Activated CD8-positive, alpha-beta T cell treated with anti-CD3 and anti-CD28 coated beads, Interleukin-2, amount 10 ng/mL, durations not matched to agents 7 days and 5 days (primary cell): ENCODE results near the gene MARCKS. TPM values are rescaled to one million over a fixed set of nuclear protein-coding genes. Genes with fewer than 3 reads are reported as not detected.
A peak's percentile ranks its signal among the peaks of the same experiment; 100 is the strongest.

Source experiments
- ATAC-seq: fragments of 150-1000 bp; cut with Tn5 transposase; one replicate; pipeline ENCODE4 v1.10.0; 2021; ENCODE audit warnings: moderate library complexity
- CTCF ChIA-PET: fragments of 350-600 bp; sonication (Branson Sonifier 250); formaldehyde crosslinking; loops from one replicate; lab custom pipeline; 2021; ENCODE audit warnings: antibody characterized with exemption; lab: Charles Lee
- POLR2A ChIA-PET: fragments of 350-600 bp; sonication (Branson Sonifier 250); formaldehyde crosslinking; loops from one replicate; lab custom pipeline; 2021; ENCODE audit warnings: antibody characterized with exemption; lab: Charles Lee
- DNase-seq: peaks from one replicate; pipeline ENCODE4 v3.0.0-alpha.2; 2020
- H3K27ac Mint-ChIP-seq: one replicate; pipeline ENCODE4 v1.8.0; 2021; ENCODE audit warnings: mild to moderate bottlenecking, mixed read lengths
- H3K27me3 Mint-ChIP-seq: one replicate; pipeline ENCODE4 v1.8.0; 2021; ENCODE audit warnings: low read depth, mixed read lengths
- H3K36me3 Mint-ChIP-seq: one replicate; pipeline ENCODE4 v1.8.0; 2021; ENCODE audit warnings: low read depth, mixed read lengths
- H3K4me1 Mint-ChIP-seq: one replicate; pipeline ENCODE4 v1.8.0; 2021; ENCODE audit warnings: low read depth, mixed read lengths
- H3K4me3 Mint-ChIP-seq: one replicate; pipeline ENCODE4 v1.8.0; 2021; ENCODE audit warnings: mild to moderate bottlenecking, mixed read lengths
- H3K9me3 Mint-ChIP-seq: one replicate; pipeline ENCODE4 v1.8.0; 2022; ENCODE audit warnings: mixed read lengths; ENCODE audit not compliant: insufficient read depth
- total RNA-seq, 2 experiments: library from RNA; stranded (reverse); gene quantifications; one replicate each; pipeline ENCODE4 v1.2.3, GENCODE V29; 2021

MARCKS gene
- total RNA-seq, 2 experiments from 2014 or later: 0.05 to 0.08 TPM

GRCh38 chr6:113829696-113830045, 27.5 kb upstream of the MARCKS start:
- H3K27ac Mint-ChIP-seq: no peak overlapping the region
- peaks cover 2% of the 10 kb centered on the region for H3K27me3 Mint-ChIP-seq
- DNase-seq (no peak), ATAC-seq (no peak)
- no peaks in the 10 kb centered on the region for H3K36me3 Mint-ChIP-seq
- H3K4me1 Mint-ChIP-seq: no peaks in the 10 kb centered on the region
- POLR2A ChIA-PET: no interaction called here
- no peaks in the 10 kb centered on the region for H3K9me3 Mint-ChIP-seq
- CTCF ChIA-PET: no interaction called here
- no peak overlapping the region for H3K4me3 Mint-ChIP-seq

GRCh38 chr6:113830140-113830539, 27.0 kb upstream of the MARCKS start:
- no peak overlapping the region for H3K4me3 Mint-ChIP-seq
- CTCF ChIA-PET: no interaction called here

GRCh38 chr6:113833537-113833936, 23.6 kb upstream of the MARCKS start:
- DNase-seq (no peak), ATAC-seq (no peak)
- Mint-ChIP-seq H3K27ac (no peak overlapping the region), H3K27me3 (peaks cover 3% of the 10 kb centered on the region), H3K4me3 (no peak overlapping the region), H3K4me1 (no peaks in the 10 kb centered on the region), H3K9me3 (no peaks in the 10 kb centered on the region), H3K36me3 (no peaks in the 10 kb centered on the region)
- POLR2A ChIA-PET: no interaction called here
- CTCF ChIA-PET: no interaction called here

More at GRCh38 chr6:113830140-113830539, 27.0 kb upstream of the MARCKS start:
- Mint-ChIP-seq H3K9me3 (no peaks in the 10 kb centered on the region), H3K4me1 (no peaks in the 10 kb centered on the region), H3K36me3 (no peaks in the 10 kb centered on the region), H3K27me3 (peaks cover 2% of the 10 kb centered on the region), H3K27ac (no peak overlapping the region)
- ATAC-seq (no peak), DNase-seq (no peak)
- POLR2A ChIA-PET: no interaction called here

GRCh38 chr6:113837170-113837569, 20.0 kb upstream of the MARCKS start:
- no peaks in the 10 kb centered on the region for H3K4me1 Mint-ChIP-seq
- ATAC-seq: no peak
- DNase-seq: no peak
- POLR2A ChIA-PET: no interaction called here
- CTCF ChIA-PET: interaction anchor here (1.0 kb wide), 1 partner anchor 72 kb away, joined by 3 read pairs; no protein-coding TSS in a partner anchor
- peaks cover 8% of the 10 kb centered on the region for H3K27me3 Mint-ChIP-seq
- no peaks in the 10 kb centered on the region for H3K36me3 Mint-ChIP-seq
- no peak overlapping the region for H3K4me3 Mint-ChIP-seq
- no peaks in the 10 kb centered on the region for H3K9me3 Mint-ChIP-seq
- no peak overlapping the region for H3K27ac Mint-ChIP-seq

- POLR2A ChIA-PET: no interaction called here
- Mint-ChIP-seq H3K9me3 (no peaks in the 10 kb centered on the region), H3K4me3 (no peak overlapping the region), H3K4me1 (no peaks in the 10 kb centered on the region), H3K27ac (no peak overlapping the region), H3K27me3 (peaks cover 15% of the 10 kb centered on the region), H3K36me3 (no peaks in the 10 kb centered on the region)
- ATAC-seq (no peak), DNase-seq (no peak)
- CTCF ChIA-PET: no interaction called here
Measured at GRCh38 chr6:113842165-113842564, 15.0 kb upstream of the MARCKS start.

GRCh38 chr6:113843500-113844073, 13.6 kb upstream of the MARCKS start:
- no peak overlapping the region for H3K4me3 Mint-ChIP-seq
- no peaks in the 10 kb centered on the region for H3K9me3 Mint-ChIP-seq
- no peaks in the 10 kb centered on the region for H3K36me3 Mint-ChIP-seq
- H3K4me1 Mint-ChIP-seq: no peaks in the 10 kb centered on the region
- CTCF ChIA-PET: no interaction called here
- POLR2A ChIA-PET: no interaction called here
- H3K27me3 Mint-ChIP-seq: peaks cover 20% of the 10 kb centered on the region
- ATAC-seq: no peak
- H3K27ac Mint-ChIP-seq: no peak overlapping the region
- DNase-seq: no peak

GRCh38 chr6:113846577-113846976, 10.6 kb upstream of the MARCKS start:
- no peak overlapping the region for H3K27ac Mint-ChIP-seq
- H3K4me1 Mint-ChIP-seq: no peaks in the 10 kb centered on the region
- CTCF ChIA-PET: no interaction called here
- POLR2A ChIA-PET: no interaction called here
- H3K36me3 Mint-ChIP-seq: no peaks in the 10 kb centered on the region
- no peak overlapping the region for H3K4me3 Mint-ChIP-seq
- DNase-seq (no peak), ATAC-seq (no peak)
- no peaks in the 10 kb centered on the region for H3K9me3 Mint-ChIP-seq
- peaks cover 28% of the 10 kb centered on the region for H3K27me3 Mint-ChIP-seq

- ChIA-PET POLR2A (no interaction called here), CTCF (no interaction called here)
- no peak for ATAC-seq
- no peak overlapping the region for H3K4me3 Mint-ChIP-seq
- no peak overlapping the region for H3K27ac Mint-ChIP-seq
- H3K9me3 Mint-ChIP-seq: no peaks in the 10 kb centered on the region
- no peaks in the 10 kb centered on the region for H3K4me1 Mint-ChIP-seq
- peaks cover 34% of the 10 kb centered on the region for H3K27me3 Mint-ChIP-seq
- H3K36me3 Mint-ChIP-seq: no peaks in the 10 kb centered on the region
- DNase-seq: no peak
Measured at GRCh38 chr6:113847447-113847846, 9.7 kb upstream of the MARCKS start.

- Mint-ChIP-seq H3K36me3 (no peaks in the 10 kb centered on the region), H3K4me1 (no peaks in the 10 kb centered on the region), H3K4me3 (no peak overlapping the region), H3K27me3 (peaks cover 40% of the 10 kb centered on the region), H3K9me3 (no peaks in the 10 kb centered on the region), H3K27ac (no peak overlapping the region)
- ChIA-PET POLR2A (no interaction called here), CTCF (no interaction called here)
- ATAC-seq (no peak), DNase-seq (no peak)
Measured at GRCh38 chr6:113848280-113848679, 8.9 kb upstream of the MARCKS start.

- CTCF ChIA-PET: no interaction called here
- H3K27ac Mint-ChIP-seq: no peak overlapping the region
- DNase-seq (no peak), ATAC-seq (no peak)
- no peaks in the 10 kb centered on the region for H3K4me1 Mint-ChIP-seq
- H3K4me3 Mint-ChIP-seq: no peak overlapping the region
- H3K36me3 Mint-ChIP-seq: no peaks in the 10 kb centered on the region
- POLR2A ChIA-PET: no interaction called here
- no peaks in the 10 kb centered on the region for H3K9me3 Mint-ChIP-seq
- H3K27me3 Mint-ChIP-seq: peaks cover 46% of the 10 kb centered on the region
Measured at GRCh38 chr6:113848811-113849210, 8.3 kb upstream of the MARCKS start.

GRCh38 chr6:113853252-113853651, 3.9 kb upstream of the MARCKS start:
- Mint-ChIP-seq H3K4me3 (no peak overlapping the region), H3K4me1 (peaks cover 8% of the 10 kb centered on the region), H3K36me3 (peaks cover 4% of the 10 kb centered on the region), H3K27ac (no peak overlapping the region), H3K27me3 (peaks cover 53% of the 10 kb centered on the region), H3K9me3 (no peaks in the 10 kb centered on the region)
- ChIA-PET POLR2A (no interaction called here), CTCF (no interaction called here)
- no peak for ATAC-seq
- no peak for DNase-seq

GRCh38 chr6:113854531-113855499, 2.3 kb upstream of the MARCKS start:
- ATAC-seq: no peak
- POLR2A ChIA-PET: no interaction called here
- CTCF ChIA-PET: interaction anchor here (1.4 kb wide), 1 partner anchor 548 kb away, joined by 5 read pairs; no protein-coding TSS in a partner anchor
- DNase-seq: peak; percentile 22
- Mint-ChIP-seq H3K27ac (no peak overlapping the region), H3K9me3 (no peaks in the 10 kb centered on the region), H3K36me3 (peaks cover 4% of the 10 kb centered on the region), H3K4me1 (peaks cover 15% of the 10 kb centered on the region), H3K27me3 (peaks cover 50% of the 10 kb centered on the region), H3K4me3 (peak overlapping the region; percentile 16)
